Neutrophil (primary cell): Measurements from ENCODE around the gene KIF3C.

ENCODE experiments used
- H3K27ac ChIP-seq: fragments of 200-600 bp; sonication (generic); 2 replicates; pipeline ENCODE4 v1.5.1; 2016; ENCODE audit warnings: mild to moderate bottlenecking, moderate library complexity
- H3K27me3 ChIP-seq: fragments of 200-600 bp; sonication (generic); 2 replicates; pipeline ENCODE4 v1.6.0; 2016; ENCODE audit warnings: mild to moderate bottlenecking
- H3K36me3 ChIP-seq: fragments of 200-600 bp; sonication (generic); 2 replicates; pipeline ENCODE4 v1.5.1; 2017
- H3K4me1 ChIP-seq, 2 experiments: fragments of 200-600 bp in 1 of 2; sonication (generic) in 1 of 2; 1 replicate in 1 of 2; 2 replicates in 1 of 2; pipeline versions ENCODE4 v1.5.1 to v1.6.1; 2013 to 2016; ENCODE audit warnings: low read depth in 1 of 2, low read length in 1 of 2, mild to moderate bottlenecking in 1 of 2, moderate library complexity in 1 of 2; ENCODE audit not compliant: control insufficient read depth in 1 of 2, insufficient read depth in 1 of 2
- H3K4me3 ChIP-seq, 2 experiments: fragments of 200-600 bp in 1 of 2; sonication (generic) in 1 of 2; 1 replicate in 1 of 2; 2 replicates in 1 of 2; pipeline ENCODE4 v1.5.1; 2013 to 2016; ENCODE audit warnings: low read depth in 1 of 2, low read length in 1 of 2, mild to moderate bottlenecking in 1 of 2, moderate library complexity in 1 of 2
- H3K9me3 ChIP-seq: fragments of 200-600 bp; sonication (generic); 2 replicates; pipeline ENCODE4 v1.5.1; 2016
- TF ChIP-seq, protein P1 (sequence below): fragments of 200-600 bp; sonication (generic); IDR thresholded peaks from 2 replicates; pipeline ENCODE4 v1.5.1; 2016; ENCODE audit warnings: antibody characterized with exemption

The KIF3C gene

DNA sequence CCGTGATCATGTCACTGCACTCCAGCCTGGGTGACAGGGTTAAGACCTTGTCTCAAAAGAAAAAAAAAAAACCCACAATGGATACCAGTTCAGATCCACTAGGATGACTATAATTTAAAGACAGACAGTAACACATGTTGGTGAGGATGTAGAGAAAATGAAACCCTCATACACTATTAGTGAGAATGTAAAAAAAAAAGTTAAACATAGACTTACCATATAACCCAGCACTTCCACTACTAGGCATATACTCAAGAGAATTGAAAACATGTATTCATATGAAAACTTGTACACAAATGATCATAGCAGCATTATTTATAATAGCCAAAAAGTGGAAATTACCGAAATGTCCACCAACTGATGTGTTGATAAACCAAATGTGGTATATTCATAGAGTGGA is 48.7 kb downstream of the KIF3C start:
- Histone ChIP-seq H3K9me3 (no peaks in the 10 kb centered on the region), H3K36me3 (peaks cover 48% of the 10 kb centered on the region), H3K4me1 (no peaks in the 10 kb centered on the region), H3K27me3 (no peaks in the 10 kb centered on the region), H3K4me3 (no peak overlapping the region), H3K27ac (no peak overlapping the region)
- TF ChIP-seq, protein P1, sequence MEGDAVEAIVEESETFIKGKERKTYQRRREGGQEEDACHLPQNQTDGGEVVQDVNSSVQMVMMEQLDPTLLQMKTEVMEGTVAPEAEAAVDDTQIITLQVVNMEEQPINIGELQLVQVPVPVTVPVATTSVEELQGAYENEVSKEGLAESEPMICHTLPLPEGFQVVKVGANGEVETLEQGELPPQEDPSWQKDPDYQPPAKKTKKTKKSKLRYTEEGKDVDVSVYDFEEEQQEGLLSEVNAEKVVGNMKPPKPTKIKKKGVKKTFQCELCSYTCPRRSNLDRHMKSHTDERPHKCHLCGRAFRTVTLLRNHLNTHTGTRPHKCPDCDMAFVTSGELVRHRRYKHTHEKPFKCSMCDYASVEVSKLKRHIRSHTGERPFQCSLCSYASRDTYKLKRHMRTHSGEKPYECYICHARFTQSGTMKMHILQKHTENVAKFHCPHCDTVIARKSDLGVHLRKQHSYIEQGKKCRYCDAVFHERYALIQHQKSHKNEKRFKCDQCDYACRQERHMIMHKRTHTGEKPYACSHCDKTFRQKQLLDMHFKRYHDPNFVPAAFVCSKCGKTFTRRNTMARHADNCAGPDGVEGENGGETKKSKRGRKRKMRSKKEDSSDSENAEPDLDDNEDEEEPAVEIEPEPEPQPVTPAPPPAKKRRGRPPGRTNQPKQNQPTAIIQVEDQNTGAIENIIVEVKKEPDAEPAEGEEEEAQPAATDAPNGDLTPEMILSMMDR: no peak

DNA sequence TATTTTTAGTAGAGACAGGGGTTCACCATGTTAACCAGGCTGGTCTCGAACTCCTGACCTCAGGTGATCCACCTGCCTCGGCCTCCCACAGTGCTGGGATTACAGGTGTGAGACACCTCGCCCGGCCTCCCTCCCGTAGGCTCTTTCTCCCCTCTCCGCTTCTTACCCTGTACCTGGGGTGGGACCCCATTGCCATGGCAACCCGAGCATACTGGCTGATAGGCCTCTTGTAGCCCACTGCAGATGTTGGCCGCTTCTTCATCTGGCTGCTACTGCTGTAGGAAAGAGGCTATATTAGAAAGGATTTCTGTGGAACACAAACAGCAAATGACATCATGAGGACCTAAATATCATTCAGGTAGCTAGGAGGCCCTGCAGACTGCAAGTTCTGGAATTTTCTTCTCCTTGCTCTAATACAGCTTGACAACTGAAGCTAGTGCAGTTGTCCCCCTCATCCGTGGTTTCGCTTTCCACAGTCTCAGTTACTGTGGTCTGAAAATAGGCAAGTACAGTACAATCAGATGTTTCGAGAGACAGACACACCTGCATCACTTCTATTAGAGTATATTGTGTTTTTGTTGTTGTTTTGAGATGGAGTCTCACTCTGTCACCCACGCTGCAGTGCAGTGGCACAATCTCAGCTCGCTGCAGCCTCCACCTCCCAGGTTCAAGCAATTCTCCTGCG is 52.4 kb downstream of the KIF3C start:
- TF ChIP-seq, protein P1: no peak
- H3K36me3 ChIP-seq: peaks cover 58% of the 10 kb centered on the region
- H3K27me3 ChIP-seq: no peaks in the 10 kb centered on the region
- no peak overlapping the region for H3K4me3 ChIP-seq
- no peaks in the 10 kb centered on the region for H3K9me3 ChIP-seq
- H3K4me1 ChIP-seq: no peaks in the 10 kb centered on the region
- H3K27ac ChIP-seq: no peak overlapping the region

DNA sequence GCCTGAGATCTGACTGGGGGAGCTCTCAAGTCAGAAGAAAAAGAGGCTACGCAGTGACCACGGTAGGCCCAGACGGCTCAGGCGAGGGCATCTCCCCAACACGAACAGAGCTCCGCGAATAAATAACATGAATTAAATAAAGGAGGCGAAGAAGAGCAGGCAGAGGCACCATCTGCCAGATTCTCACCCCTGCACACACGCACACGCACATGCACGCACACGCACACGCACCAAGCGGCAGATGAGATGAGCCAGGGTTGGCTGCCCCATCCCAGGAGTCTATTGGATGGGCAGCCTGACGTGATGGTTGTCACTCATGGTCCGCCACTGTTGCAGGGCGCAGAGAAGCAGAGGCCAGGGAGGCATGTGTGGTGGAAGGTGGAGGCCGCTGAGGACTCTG is 53.6 kb downstream of the KIF3C start:
- Histone ChIP-seq H3K9me3 (no peaks in the 10 kb centered on the region), H3K4me1 (no peaks in the 10 kb centered on the region), H3K27me3 (peaks cover 2% of the 10 kb centered on the region), H3K27ac (no peak overlapping the region), H3K36me3 (peaks cover 55% of the 10 kb centered on the region), H3K4me3 (no peak overlapping the region)
- TF ChIP-seq, protein P1: no peak

DNA sequence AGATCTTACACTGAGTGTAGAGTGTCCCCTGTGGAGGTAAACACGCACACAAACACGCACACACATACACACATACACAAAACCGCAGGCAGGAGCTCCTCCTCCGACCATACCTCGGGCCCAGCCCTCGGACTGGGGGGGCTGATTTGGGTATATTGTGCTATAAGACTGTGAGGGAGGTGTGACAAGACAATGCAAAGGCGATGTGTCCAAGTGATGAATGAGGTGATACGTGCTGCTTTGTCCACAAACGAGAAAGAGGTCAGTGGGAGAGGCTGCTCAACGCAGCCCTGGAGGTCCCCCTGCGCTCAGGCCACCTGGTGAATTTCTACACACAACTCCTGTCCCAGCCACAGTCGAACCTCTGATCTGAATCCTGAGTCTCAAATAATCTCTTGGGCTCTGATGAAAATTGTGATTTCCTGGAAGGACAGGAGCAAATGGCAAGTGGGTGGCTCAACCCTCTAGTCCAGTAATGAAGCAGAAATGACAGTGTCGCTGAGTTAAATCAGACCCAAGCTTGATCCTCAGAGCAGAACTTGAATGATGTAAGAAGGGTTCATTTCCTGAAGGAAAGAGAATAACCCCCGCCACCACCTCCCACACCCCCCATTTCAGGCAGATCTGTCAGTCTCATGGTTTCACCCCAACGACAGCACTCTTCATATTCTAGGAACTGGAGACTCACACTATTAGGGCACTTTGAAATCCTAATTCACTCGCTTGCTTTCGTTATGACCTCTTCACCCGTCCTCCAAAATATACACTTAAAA is 55.1 kb downstream of the KIF3C start:
- Histone ChIP-seq H3K4me3 (no peak overlapping the region), H3K4me1 (no peaks in the 10 kb centered on the region), H3K36me3 (peaks cover 42% of the 10 kb centered on the region), H3K9me3 (no peaks in the 10 kb centered on the region), H3K27ac (no peak overlapping the region), H3K27me3 (peaks cover 4% of the 10 kb centered on the region)
- TF ChIP-seq, protein P1: no peak

DNA sequence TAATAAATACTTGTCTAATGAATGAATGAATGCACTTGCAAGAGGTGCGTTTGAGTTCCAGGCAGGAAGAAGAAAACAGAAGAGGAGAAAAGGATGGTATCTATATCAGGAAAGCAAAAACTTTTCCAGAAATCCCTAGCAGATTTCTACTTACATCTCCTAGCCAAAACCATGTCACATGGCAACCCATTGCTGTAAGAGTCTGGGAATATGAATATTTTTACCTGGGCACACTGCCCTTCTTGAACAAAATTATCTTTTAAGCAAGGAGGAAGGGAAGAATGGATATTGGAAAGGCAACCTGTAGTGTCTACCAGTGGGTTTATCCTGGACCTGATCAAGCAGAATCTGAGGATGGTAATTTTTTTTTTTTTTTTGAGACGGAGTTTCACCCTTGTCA is 59.8 kb downstream of the KIF3C start:
- no peaks in the 10 kb centered on the region for H3K4me1 ChIP-seq
- peaks cover 14% of the 10 kb centered on the region for H3K36me3 ChIP-seq
- H3K9me3 ChIP-seq: no peaks in the 10 kb centered on the region
- TF ChIP-seq, protein P1: no peak
- H3K27ac ChIP-seq: no peak overlapping the region
- no peak overlapping the region for H3K4me3 ChIP-seq
- peaks cover 8% of the 10 kb centered on the region for H3K27me3 ChIP-seq
